GM12892 (cell line): Measurements from ENCODE around the gene USF2.

Experiments used
- DNase-seq: peaks from one replicate; pipeline ENCODE4 v3.0.0; 2011; ENCODE audit not compliant: insufficient read length
- FAIRE-seq: peaks from 2 replicates; lab custom pipeline; 2011; peaks lifted over from hg19 to GRCh38; lab: Jason Lieb, UNC
- POLR2A ChIP-seq: IDR thresholded peaks from 2 replicates; pipeline ENCODE4 v1.6.1; 2011; ENCODE audit warnings: low read depth, low read length, control low read depth
- POLR2AphosphoS5 ChIP-seq: IDR thresholded peaks from 2 replicates; pipeline ENCODE4 v1.6.1; 2011; ENCODE audit warnings: low read depth, low read length, control low read depth
- TAF1 ChIP-seq: IDR thresholded peaks from 2 replicates; pipeline ENCODE4 v1.6.1; 2011; ENCODE audit warnings: low read depth, mild to moderate bottlenecking, control low read depth, low read length, borderline replicate concordance

The USF2 gene

GRCh38 chr19:35311901-35312665 lies 43.3 kb downstream of the USF2 start:
- TF ChIP-seq TAF1 (no peak), POLR2A (no peak), POLR2AphosphoS5 (no peak)
- no peak for DNase-seq
- FAIRE-seq: no peak

DNA sequence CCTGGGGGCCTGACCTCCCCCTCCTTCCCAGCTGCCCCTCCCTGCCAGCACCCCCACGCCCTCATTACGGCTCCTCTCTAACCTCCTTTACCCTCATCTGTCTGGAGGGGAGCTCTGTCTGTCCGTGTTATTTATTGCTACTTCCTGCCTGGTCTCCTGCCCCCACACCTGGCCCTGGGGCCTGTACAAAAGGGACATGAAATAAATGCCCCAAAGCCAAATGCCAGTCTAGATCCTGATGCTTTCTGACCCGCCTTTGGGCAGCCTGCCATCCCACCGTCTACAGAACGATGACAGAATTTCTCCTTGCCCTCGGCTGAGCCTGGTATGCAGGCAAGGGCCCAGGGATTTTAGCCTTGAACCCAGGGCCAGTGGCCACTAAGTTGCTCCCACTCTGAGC lies 44.8 kb downstream of the USF2 start:
- DNase-seq (no peak), FAIRE-seq (no peak)
- no peak for TF ChIP-seq POLR2A
- TF ChIP-seq POLR2AphosphoS5: no peak
- TF ChIP-seq TAF1: no peak

DNA sequence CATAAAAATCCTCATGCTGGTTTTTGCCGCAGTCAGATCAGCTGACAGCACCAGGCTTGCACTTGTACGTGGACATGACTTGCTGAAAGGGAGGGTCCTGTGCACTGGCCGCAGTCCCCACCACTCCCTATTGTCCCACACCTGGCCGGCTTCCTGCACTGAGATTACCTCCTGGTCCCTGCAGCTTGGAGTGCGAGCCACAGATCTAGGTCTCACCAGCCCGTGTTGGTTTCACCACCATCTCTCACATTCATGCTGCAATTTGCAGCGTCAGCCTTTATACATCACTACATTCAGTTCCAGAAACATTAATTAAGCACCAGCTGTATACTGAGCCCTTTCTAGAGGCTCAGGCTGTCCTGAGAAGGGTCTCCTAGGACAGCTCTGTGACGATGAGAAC lies 45.3 kb downstream of the USF2 start:
- no peak for FAIRE-seq
- no peak for DNase-seq
- TF ChIP-seq POLR2A: no peak
- TF ChIP-seq POLR2AphosphoS5: no peak
- TF ChIP-seq TAF1: no peak

DNA sequence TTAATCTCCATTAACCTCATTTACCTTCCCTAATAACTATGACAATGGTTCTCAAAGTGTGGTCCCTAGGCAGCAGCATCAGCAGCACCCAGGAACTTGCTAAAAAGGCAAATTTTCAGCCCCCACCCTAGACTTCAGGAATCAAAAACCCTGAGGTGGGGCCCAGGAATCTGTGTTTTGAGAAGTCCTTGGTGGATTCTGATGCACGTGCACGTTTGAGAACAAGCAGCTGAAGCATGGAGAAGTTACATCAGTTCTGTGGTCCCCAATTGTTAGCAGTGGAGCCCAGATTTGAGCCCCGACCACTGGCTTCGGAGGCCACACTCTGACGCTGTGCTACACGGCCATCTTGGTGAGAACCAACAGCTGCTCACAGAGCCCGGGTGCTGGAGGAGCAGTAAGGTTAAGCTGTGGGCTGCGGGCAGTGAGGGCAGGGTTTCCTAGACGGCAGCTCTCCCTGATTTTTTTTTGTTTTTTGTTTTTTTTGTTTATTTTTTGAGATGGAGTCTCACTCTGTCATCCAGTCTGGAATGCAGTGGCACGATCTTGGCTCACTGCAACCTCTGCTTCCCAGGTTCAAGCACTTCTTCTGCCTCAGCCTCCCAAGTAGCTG lies 46.2 kb downstream of the USF2 start:
- FAIRE-seq (no peak), DNase-seq (no peak)
- TF ChIP-seq POLR2A: no peak
- no peak for TF ChIP-seq TAF1
- no peak for TF ChIP-seq POLR2AphosphoS5

GRCh38 chr19:35315883-35316282 lies 47.1 kb downstream of the USF2 start:
- DNase-seq: no peak
- TF ChIP-seq TAF1: no peak
- no peak for TF ChIP-seq POLR2AphosphoS5
- TF ChIP-seq POLR2A: no peak
- no peak for FAIRE-seq

DNA sequence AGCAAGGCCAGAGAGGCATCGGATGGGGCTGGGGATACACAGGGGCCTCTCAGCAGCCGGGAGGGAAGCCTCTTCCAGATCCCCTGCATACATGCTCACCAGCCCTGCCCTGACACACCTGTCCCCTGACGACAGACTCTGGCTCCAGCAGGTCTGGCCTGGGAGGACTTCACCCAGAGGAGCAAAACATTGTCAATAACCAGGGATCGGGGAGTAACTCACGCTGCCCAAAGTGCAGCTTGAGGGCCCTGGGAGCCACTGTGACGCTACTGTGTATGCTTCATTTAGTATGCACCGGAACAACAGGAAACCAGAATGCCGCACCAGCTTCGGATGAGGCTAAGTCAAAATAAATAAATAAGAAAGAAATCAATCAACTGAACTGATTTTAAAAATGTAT lies 47.8 kb downstream of the USF2 start:
- no peak for FAIRE-seq
- DNase-seq: no peak
- TF ChIP-seq TAF1 (no peak), POLR2AphosphoS5 (no peak), POLR2A (no peak)

DNA sequence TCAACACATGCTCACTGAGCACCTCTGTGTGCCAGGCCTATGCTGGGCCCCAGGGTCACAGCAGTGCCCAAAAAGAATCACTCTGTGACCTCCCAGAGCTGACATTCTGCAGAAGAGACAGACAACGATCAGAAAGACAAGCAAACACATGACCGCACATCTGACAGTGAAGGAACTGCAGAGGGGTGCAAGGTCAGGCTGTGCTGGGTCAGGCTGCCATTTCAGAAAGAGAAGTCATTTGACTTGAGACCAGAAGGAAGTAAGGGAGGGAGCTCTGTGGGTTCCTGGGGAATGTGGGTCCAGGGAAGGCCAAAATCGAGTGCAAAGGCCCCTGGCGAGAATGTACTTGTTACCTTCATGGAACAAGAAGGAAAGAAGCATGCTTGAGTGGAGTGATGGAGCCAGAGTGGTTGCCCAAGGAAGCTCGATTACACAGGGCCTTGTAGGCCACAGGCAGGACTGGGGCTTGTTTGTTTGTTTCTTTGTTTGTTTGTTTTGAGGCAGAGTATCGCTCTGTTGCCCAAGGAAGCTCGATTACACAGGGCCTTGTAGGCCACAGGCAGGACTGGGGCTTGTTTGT lies 48.8 kb downstream of the USF2 start:
- FAIRE-seq (peak; percentile 40), DNase-seq (no peak)
- TF ChIP-seq POLR2AphosphoS5 (no peak), POLR2A (no peak), TAF1 (no peak)

- DNase-seq (peak; percentile 13), FAIRE-seq (peak; percentile 48)
- TF ChIP-seq TAF1 (no peak), POLR2AphosphoS5 (no peak), POLR2A (no peak)
Observed at GRCh38 chr19:35318679-35319448, 50.1 kb downstream of the USF2 start.

DNA sequence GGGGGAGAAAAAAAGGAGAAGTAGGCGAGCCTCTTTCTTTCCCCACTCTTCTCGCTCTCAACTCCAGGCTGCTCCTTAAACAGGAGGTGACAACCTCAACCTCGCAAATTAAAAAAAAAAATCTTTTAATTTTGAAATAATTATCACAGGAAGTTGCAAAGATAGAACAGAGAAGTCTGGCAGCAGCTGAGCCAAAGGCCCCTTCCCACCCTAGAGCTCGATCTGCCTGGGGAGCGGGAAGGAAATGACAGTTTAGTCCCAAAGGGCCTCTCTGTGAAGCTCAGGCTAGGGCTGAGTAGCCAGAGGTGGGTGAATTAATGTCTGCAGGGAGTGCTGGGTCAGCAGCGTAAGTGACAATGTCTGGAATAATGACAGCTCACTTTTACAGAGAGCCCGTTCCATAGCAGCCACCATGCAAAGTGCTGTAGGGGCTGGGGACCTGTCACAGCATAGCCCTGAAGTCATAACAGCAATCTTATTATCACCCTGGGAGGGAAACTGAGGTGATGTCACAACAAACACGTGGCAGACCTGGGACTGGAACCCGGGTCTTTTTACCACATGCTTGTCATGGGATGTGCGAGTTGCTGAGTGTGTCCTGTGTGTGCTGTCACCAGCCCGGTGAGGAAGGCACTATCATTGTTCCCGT lies 51.4 kb downstream of the USF2 start:
- FAIRE-seq: peak; percentile 72
- TF ChIP-seq POLR2AphosphoS5 (no peak), POLR2A (no peak), TAF1 (no peak)
- no peak for DNase-seq

- no peak for DNase-seq
- FAIRE-seq: no peak
- TF ChIP-seq POLR2AphosphoS5: no peak
- TF ChIP-seq POLR2A: no peak
- no peak for TF ChIP-seq TAF1
Observed at GRCh38 chr19:35321291-35321690, 52.5 kb downstream of the USF2 start.

GRCh38 chr19:35322014-35322413 lies 53.3 kb downstream of the USF2 start:
- FAIRE-seq (no peak), DNase-seq (no peak)
- TF ChIP-seq POLR2A (no peak), POLR2AphosphoS5 (no peak)
